Psoas muscle (tissue), 8 donors: ENCODE data around the gene OSBPL8. TPM values are rescaled to one million over a fixed set of nuclear protein-coding genes. Genes with fewer than 3 reads are reported as not detected.

Experiments
- ATAC-seq, 4 donors: fragments of 200-7000 bp; cut with Tn5 transposase; one replicate each; pipeline ENCODE4 v1.9.1; 2020; ENCODE audit warnings: moderate library complexity in 3 of 4, mild to moderate bottlenecking in 2 of 4
- DNase-seq, 2 donors: peaks; one replicate each; pipeline ENCODE4 v3.0.0-alpha.2; 2020
- H3K27ac ChIP-seq: fragments of 200-600 bp; one replicate; pipeline ENCODE4 v1.8.0; 2022
- H3K27me3 ChIP-seq, 3 donors: fragments of 200-600 bp in 1 of 3; one replicate each; pipeline versions ENCODE4 v1.6.1 to v1.8.0; 2013 to 2022; ENCODE audit warnings: low read length in 2 of 3, mild to moderate bottlenecking in 2 of 3, moderate library complexity in 1 of 3; ENCODE audit not compliant: insufficient read depth in 3 of 3
- H3K36me3 ChIP-seq, 2 donors: fragments of 200-600 bp in 1 of 2; one replicate each; pipeline versions ENCODE4 v1.6.1 to v1.8.0; 2013 to 2022; ENCODE audit warnings: low read depth in 1 of 2, mild to moderate bottlenecking in 1 of 2, moderate library complexity in 1 of 2; ENCODE audit not compliant: insufficient read depth in 1 of 2
- H3K4me1 ChIP-seq: fragments of 200-600 bp; one replicate; pipeline ENCODE4 v1.8.0; 2022
- H3K4me3 ChIP-seq: fragments of 200-600 bp; one replicate; pipeline ENCODE4 v1.8.0; 2022; ENCODE audit warnings: mild to moderate bottlenecking
- H3K9me3 ChIP-seq: fragments of 200-600 bp; one replicate; pipeline ENCODE4 v1.8.0; 2022
- CTCF ChIP-seq: fragments of 200-600 bp; IDR thresholded peaks from one replicate; pipeline ENCODE4 v1.8.0; 2022; ENCODE audit warnings: antibody characterized with exemption
- WGBS, 3 donors: extraction: QIAGEN DNeasy Blood & Tissue Kit; methylation state at CpG; one replicate each; pipeline versions ENCODE4 v1.1.6 to v1.1.7; 2013; 5-methylcytosine and 5-hydroxymethylcytosine counted together
- intact Hi-C, 2 donors: fragments of 100-400 bp; cut with DNase I; formaldehyde crosslinking; loops; one replicate each; pipeline versions ENCODE4 v1.11.0 to v1.14.2; 2022
- polyA plus RNA-seq, 3 donors: library from polyadenylated mRNA; stranded (reverse); fragments of 200-250 nt; gene quantifications; one replicate each; pipeline ENCODE4 v1.2.3, GENCODE V29; 2013
- total RNA-seq, 4 donors: library from RNA; stranded (reverse); fragmentation: NEBNext Ultra II Directional in 2 of 4; extraction: Animal tissue kit (Norgen Biotek cat#: 25700) in 2 of 4; gene quantifications; one replicate each; pipeline versions ENCODE4 v1.2.1 to v1.2.4, GENCODE V29; 2021 to 2023
- donor health status: healthy with polysubstance abuse.
- donor health status: DM: no; HTN: no; CAD: no; lungs with moderate emphysema.
- donor health status: Bipolar disorder and iron deficiency.
- donor health status: healthy.
- donor health status: DM: yes; HTN: yes; CAD: no.
- donor health status: DM: no; HTN: no; CAD: no.
- donor health status: DM: no; HTN: no; CAD: no.
- donor health status: DM: yes; HTN: yes; CAD: no.

OSBPL8 gene
- total and polyA plus RNA-seq, 7 donors, result 9.2 to 64.3 (median 39.5) TPM

- no peak for TF ChIP-seq CTCF
- DNase-seq (no peak), ATAC-seq (peak in 1 of 4 donors; percentile 57)
- no peaks in the 10 kb centered on the region for H3K9me3 ChIP-seq
- no peaks in the 10 kb centered on the region for H3K4me1 ChIP-seq
- no peaks in the 10 kb centered on the region for H3K27me3 ChIP-seq
- H3K4me3 ChIP-seq, result no peak overlapping the region
- 64 to 89% (median 75%) methylated on average over 2 of the region's 2 CpGs for WGBS, 3 donors
- intact Hi-C loops, result no loop called here
- H3K27ac ChIP-seq, result no peak overlapping the region
- peaks cover 3 to 63% of the 10 kb centered on the region in 2 donors for H3K36me3 ChIP-seq
Observed at GRCh38 chr12:76399040-76399439, 160.5 kb downstream of the OSBPL8 start.

- TF ChIP-seq CTCF, result no peak
- Histone ChIP-seq H3K36me3 (peaks cover 3 to 70% of the 10 kb centered on the region in 2 donors), H3K27ac (no peak overlapping the region), H3K9me3 (no peaks in the 10 kb centered on the region), H3K4me1 (no peaks in the 10 kb centered on the region), H3K4me3 (no peak overlapping the region), H3K27me3 (no peaks in the 10 kb centered on the region)
- DNase-seq (no peak), ATAC-seq (no peak)
- intact Hi-C loops, result no loop called here
Observed at GRCh38 chr12:76398106-76398505, 161.5 kb downstream of the OSBPL8 start.

GRCh38 chr12:76391461-76391860, 168.1 kb downstream of the OSBPL8 start:
- intact Hi-C loops, result no loop called here
- WGBS, 3 donors, result 91 to 100% (median 97%) methylated on average over 1 of the region's 1 CpG
- ATAC-seq (peak; percentile 65 to 83 (median 75)), DNase-seq (peak in 1 of 2 donors; percentile 40)
- TF ChIP-seq CTCF, result no peak
- Histone ChIP-seq H3K4me3 (no peak overlapping the region), H3K4me1 (no peaks in the 10 kb centered on the region), H3K27ac (no peak overlapping the region), H3K27me3 (no peaks in the 10 kb centered on the region), H3K36me3 (peaks cover 6 to 84% of the 10 kb centered on the region in 2 donors), H3K9me3 (no peaks in the 10 kb centered on the region)

- Histone ChIP-seq H3K9me3 (no peaks in the 10 kb centered on the region), H3K4me3 (no peak overlapping the region), H3K27me3 (no peaks in the 10 kb centered on the region), H3K27ac (no peak overlapping the region), H3K4me1 (peaks cover 11% of the 10 kb centered on the region), H3K36me3 (peaks cover 6 to 83% of the 10 kb centered on the region in 2 donors)
- TF ChIP-seq CTCF, result no peak
- intact Hi-C loops, result loop anchor here in 1 of 2 donors (10.0 kb wide), 1 partner anchor 197 kb away; no protein-coding TSS in a partner anchor
- 92 to 93% (median 93%) methylated on average over 2 of the region's 2 CpGs for WGBS, 3 donors
- DNase-seq (no peak), ATAC-seq (no peak)
Observed at GRCh38 chr12:76387614-76388013, 172.0 kb downstream of the OSBPL8 start.

GRCh38 chr12:76384560-76384959, 175.0 kb downstream of the OSBPL8 start:
- ATAC-seq, result peak in 3 of 4 donors; percentile 51 to 63 (median 59)
- Histone ChIP-seq H3K4me3 (no peak overlapping the region), H3K4me1 (peaks cover 11% of the 10 kb centered on the region), H3K36me3 (peaks cover 0 to 73% of the 10 kb centered on the region in 2 donors), H3K27ac (peak overlapping the region; percentile 43), H3K27me3 (no peaks in the 10 kb centered on the region), H3K9me3 (no peaks in the 10 kb centered on the region)
- intact Hi-C loops, result loop anchor here in 1 of 2 donors (10.0 kb wide), 1 partner anchor 200 kb away; no protein-coding TSS in a partner anchor
- DNase-seq, result no peak
- TF ChIP-seq CTCF, result no peak
- 63 to 92% (median 69%) methylated on average over 2 of the region's 2 CpGs for WGBS, 3 donors
